ENCODE data around the gene LRRIQ1. TPM values are rescaled to one million over a fixed set of nuclear protein-coding genes. Genes with fewer than 3 reads are reported as not detected.

LRRIQ1 gene
- total RNA-seq, 1 donor from 2014 or later: 25.5 TPM

DNA sequence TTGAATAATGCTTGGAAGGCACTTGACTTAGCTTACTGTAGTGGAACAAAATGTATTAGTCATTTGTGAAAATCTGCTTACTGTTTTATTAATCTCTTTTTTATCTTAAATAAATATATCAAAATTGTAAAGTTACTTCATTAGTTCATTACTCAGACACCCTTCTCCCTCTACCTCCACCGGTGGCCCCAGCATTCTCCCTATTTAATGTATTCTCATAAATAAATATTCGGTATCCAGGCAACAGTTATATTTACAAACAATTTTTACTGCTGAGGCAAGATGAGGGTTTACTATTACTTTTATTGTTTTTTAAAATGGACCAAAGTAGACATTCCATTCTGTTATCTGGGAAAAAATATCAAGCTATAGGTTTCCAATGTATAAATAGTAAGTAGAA, 224.3 kb downstream of the LRRIQ1 start:
- no peaks in the 10 kb centered on the region for H3K4me1 ChIP-seq
- Mint-ChIP-seq H3K27me3 (ENCODE audit: insufficient read depth, low read depth) (no peaks in the 10 kb centered on the region), H3K4me1 (no peaks in the 10 kb centered on the region), H3K27ac (no peak overlapping the region), H3K36me3 (no peaks in the 10 kb centered on the region), H3K4me3 (no peak overlapping the region), H3K9me3 (no peaks in the 10 kb centered on the region)
- no peaks in the 10 kb centered on the region for H3K9me3 ChIP-seq (ENCODE audit: low read depth)
- H3F3A ChIP-seq (ENCODE audit: low read depth): peaks cover 4% of the 10 kb centered on the region
- no peak for DNase-seq (ENCODE audit: low spot score)
- TF ChIP-seq, protein P1, sequence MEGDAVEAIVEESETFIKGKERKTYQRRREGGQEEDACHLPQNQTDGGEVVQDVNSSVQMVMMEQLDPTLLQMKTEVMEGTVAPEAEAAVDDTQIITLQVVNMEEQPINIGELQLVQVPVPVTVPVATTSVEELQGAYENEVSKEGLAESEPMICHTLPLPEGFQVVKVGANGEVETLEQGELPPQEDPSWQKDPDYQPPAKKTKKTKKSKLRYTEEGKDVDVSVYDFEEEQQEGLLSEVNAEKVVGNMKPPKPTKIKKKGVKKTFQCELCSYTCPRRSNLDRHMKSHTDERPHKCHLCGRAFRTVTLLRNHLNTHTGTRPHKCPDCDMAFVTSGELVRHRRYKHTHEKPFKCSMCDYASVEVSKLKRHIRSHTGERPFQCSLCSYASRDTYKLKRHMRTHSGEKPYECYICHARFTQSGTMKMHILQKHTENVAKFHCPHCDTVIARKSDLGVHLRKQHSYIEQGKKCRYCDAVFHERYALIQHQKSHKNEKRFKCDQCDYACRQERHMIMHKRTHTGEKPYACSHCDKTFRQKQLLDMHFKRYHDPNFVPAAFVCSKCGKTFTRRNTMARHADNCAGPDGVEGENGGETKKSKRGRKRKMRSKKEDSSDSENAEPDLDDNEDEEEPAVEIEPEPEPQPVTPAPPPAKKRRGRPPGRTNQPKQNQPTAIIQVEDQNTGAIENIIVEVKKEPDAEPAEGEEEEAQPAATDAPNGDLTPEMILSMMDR (IDR thresholded peaks at IDR 0.05): no peak
- TF ChIP-seq EZH2phosphoT487 (IDR thresholded peaks at IDR 0.05): no peak
- TF ChIP-seq EZH2 (IDR thresholded peaks at IDR 0.05): no peak
- no peaks in the 10 kb centered on the region for H3K79me2 ChIP-seq (ENCODE audit: low read depth)
- no peak overlapping the region for H3K4me2 ChIP-seq
- no peak overlapping the region for H2AFZ ChIP-seq (replicated peaks)
- no peak overlapping the region for H3K4me3 ChIP-seq
- H4K20me1 ChIP-seq (ENCODE audit: low read depth): no peaks in the 10 kb centered on the region
- no peak overlapping the region for H3K27ac ChIP-seq
- no peaks in the 10 kb centered on the region for H3K27me3 ChIP-seq
- no peaks in the 10 kb centered on the region for H3K36me3 ChIP-seq
- H3K9ac ChIP-seq: no peak overlapping the region

DNA sequence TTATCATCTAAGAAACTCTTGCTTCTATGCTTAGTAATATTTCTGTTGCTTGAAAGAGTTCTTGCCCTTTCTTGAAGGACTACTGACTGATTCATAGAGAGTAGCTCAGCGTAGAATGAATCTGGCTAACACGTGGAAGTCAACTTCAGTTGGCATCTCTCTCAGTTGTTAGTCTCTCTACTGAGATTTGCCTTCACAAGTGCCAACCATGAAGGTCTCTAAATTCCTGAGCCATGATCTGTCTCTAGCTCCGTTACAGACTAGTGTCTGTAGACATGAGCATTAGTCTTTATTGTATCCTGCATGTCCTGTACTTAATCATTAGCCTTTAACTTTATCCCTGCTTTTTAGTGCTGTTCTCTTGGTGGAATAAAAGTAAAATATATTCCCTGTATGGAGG, 224.7 kb downstream of the LRRIQ1 start:
- TF ChIP-seq EZH2phosphoT487 (IDR thresholded peaks at IDR 0.05) (no peak), EZH2 (IDR thresholded peaks at IDR 0.05) (no peak)
- TF ChIP-seq, protein P1 (IDR thresholded peaks at IDR 0.05): no peak
- H3K4me1 Mint-ChIP-seq: no peaks in the 10 kb centered on the region
- Histone ChIP-seq H3K4me3 (no peak overlapping the region), H4K20me1 (ENCODE audit: low read depth) (no peaks in the 10 kb centered on the region), H3K27me3 (no peaks in the 10 kb centered on the region), H3K4me1 (no peaks in the 10 kb centered on the region), H2AFZ (replicated peaks) (no peak overlapping the region), H3K9ac (no peak overlapping the region), H3K4me2 (no peak overlapping the region), H3K36me3 (no peaks in the 10 kb centered on the region), H3F3A (ENCODE audit: low read depth) (peaks cover 4% of the 10 kb centered on the region), H3K27ac (no peak overlapping the region), H3K79me2 (ENCODE audit: low read depth) (no peaks in the 10 kb centered on the region), H3K9me3 (ENCODE audit: low read depth) (no peaks in the 10 kb centered on the region)
- DNase-seq (ENCODE audit: low spot score): no peak
- no peak overlapping the region for H3K4me3 Mint-ChIP-seq
- no peak overlapping the region for H3K27ac Mint-ChIP-seq
- no peaks in the 10 kb centered on the region for H3K36me3 Mint-ChIP-seq
- H3K9me3 Mint-ChIP-seq: no peaks in the 10 kb centered on the region
- H3K27me3 Mint-ChIP-seq (ENCODE audit: insufficient read depth, low read depth): no peaks in the 10 kb centered on the region

DNA sequence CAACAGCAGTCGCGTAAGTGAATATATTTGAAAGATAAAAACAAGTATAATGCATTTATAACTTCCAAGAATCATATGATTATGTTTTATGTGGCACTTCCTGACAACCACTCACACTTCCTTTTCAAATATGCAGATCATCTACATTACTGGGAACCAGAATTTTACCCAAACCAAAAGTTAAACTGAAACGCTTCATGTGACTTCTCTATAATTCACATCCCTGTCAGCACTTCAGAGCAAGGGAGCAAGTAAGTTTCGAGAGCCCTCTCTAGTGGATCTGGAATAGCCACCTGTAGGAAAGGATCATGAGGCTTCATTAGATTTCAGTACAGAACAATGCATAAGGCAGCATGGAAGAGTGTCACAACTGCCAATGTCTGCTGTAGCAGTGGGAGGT, 230.2 kb downstream of the LRRIQ1 start:
- Mint-ChIP-seq H3K4me3 (no peak overlapping the region), H3K4me1 (no peaks in the 10 kb centered on the region), H3K27ac (no peak overlapping the region), H3K27me3 (ENCODE audit: insufficient read depth, low read depth) (no peaks in the 10 kb centered on the region), H3K9me3 (no peaks in the 10 kb centered on the region), H3K36me3 (no peaks in the 10 kb centered on the region)
- TF ChIP-seq, protein P1 (IDR thresholded peaks at IDR 0.05): no peak
- TF ChIP-seq EZH2 (IDR thresholded peaks at IDR 0.05) (no peak), EZH2phosphoT487 (IDR thresholded peaks at IDR 0.05) (no peak)
- Histone ChIP-seq H3K9me3 (ENCODE audit: low read depth) (no peaks in the 10 kb centered on the region), H3K27ac (no peak overlapping the region), H3K4me3 (no peak overlapping the region), H3F3A (ENCODE audit: low read depth) (no peaks in the 10 kb centered on the region), H4K20me1 (ENCODE audit: low read depth) (no peaks in the 10 kb centered on the region), H2AFZ (replicated peaks) (no peak overlapping the region), H3K9ac (no peak overlapping the region), H3K27me3 (peaks cover 16% of the 10 kb centered on the region), H3K4me2 (no peak overlapping the region), H3K79me2 (ENCODE audit: low read depth) (no peaks in the 10 kb centered on the region), H3K4me1 (no peaks in the 10 kb centered on the region), H3K36me3 (no peaks in the 10 kb centered on the region)
- DNase-seq (ENCODE audit: low spot score): no peak
